Breast epithelium (tissue), 4 donors: Measurements from ENCODE around the gene ZNF3. TPM values are rescaled to one million over a fixed set of nuclear protein-coding genes. Genes with fewer than 3 reads are reported as not detected.

Experiments
- DNase-seq, 2 donors: peaks; one replicate each; pipeline ENCODE4 v3.0.0-alpha.2; 2019; ENCODE audit warnings: low spot score in 2 of 2
- H3K27ac ChIP-seq, 2 donors: fragments of 200-600 bp; sonication (generic) in 1 of 2; one replicate each; pipeline ENCODE4 v1.5.1; 2016 to 2019; ENCODE audit warnings: mild to moderate bottlenecking in 1 of 2
- H3K27me3 ChIP-seq, 2 donors: fragments of 200-600 bp; sonication (generic) in 1 of 2; one replicate each; pipeline versions ENCODE4 v1.5.1 to v1.6.0; 2017 to 2019; ENCODE audit warnings: control low read depth in 1 of 2, mild to moderate bottlenecking in 1 of 2
- H3K36me3 ChIP-seq: fragments of 200-600 bp; one replicate; pipeline ENCODE4 v1.5.1; 2019
- H3K4me1 ChIP-seq, 2 donors: fragments of 200-600 bp; sonication (generic); one replicate each; pipeline ENCODE4 v1.5.1; 2016 to 2019; ENCODE audit warnings: control low read depth in 1 of 2
- H3K4me3 ChIP-seq, 3 donors: fragments of 200-600 bp; sonication (generic); 1 replicate in 2 of 3; 2 replicates in 1 of 3; pipeline ENCODE4 v1.5.1; 2016 to 2019; ENCODE audit warnings: mild to moderate bottlenecking in 3 of 3, moderate library complexity in 2 of 3
- H3K9me3 ChIP-seq, 2 donors: fragments of 200-600 bp; sonication (generic) in 1 of 2; one replicate each; pipeline ENCODE4 v1.5.1; 2016 to 2019; ENCODE audit warnings: control low read depth in 1 of 2
- CTCF ChIP-seq, 3 donors: fragments of 450-650 bp; IDR thresholded peaks; one replicate each; pipeline ENCODE4 v1.5.1; 2016 to 2017; ENCODE audit warnings: antibody characterized with exemption in 3 of 3, mild to moderate bottlenecking in 3 of 3, moderate library complexity in 3 of 3
- POLR2A ChIP-seq: fragments of 450-650 bp; IDR thresholded peaks from one replicate; pipeline ENCODE4 v1.6.1; 2016; ENCODE audit warnings: antibody characterized with exemption, mild to moderate bottlenecking, moderate library complexity
- POLR2AphosphoS5 ChIP-seq, 3 donors: sonication (generic); formaldehyde crosslinking; IDR thresholded peaks; one replicate each; pipeline ENCODE4 v1.6.1; 2017; ENCODE audit warnings: antibody characterized with exemption in 3 of 3
- intact Hi-C: fragments of 100-400 bp; cut with DNase I; formaldehyde crosslinking; loops from one replicate; pipeline ENCODE4 v1.15.1; 2023; ENCODE audit warnings: low total_unique reads
- total RNA-seq, 3 donors: library from RNA; depleted of rRNA; stranded (reverse); fragments of >200 nt; gene quantifications; one replicate each; pipeline ENCODE4 v1.1.0, GENCODE V29; 2016

Gene ZNF3
- total RNA-seq, 3 donors from 2014 or later: 19.4 to 43.6 (median 31.5) TPM

GRCh38 chr7:100090527-100091410 is 9.2 kb upstream of the ZNF3 start:
- intact Hi-C loops: no loop called here

GRCh38 chr7:100089458-100090196 is 8.1 kb upstream of the ZNF3 start:
- Histone ChIP-seq H3K9me3 (no peaks in the 10 kb centered on the region), H3K4me3 (peak overlapping the region; percentile 57 to 87 (median 78)), H3K36me3 (peaks cover 9% of the 10 kb centered on the region), H3K27me3 (no peaks in the 10 kb centered on the region), H3K4me1 (peaks cover 0 to 3% of the 10 kb centered on the region in 2 donors), H3K27ac (peak overlapping the region; percentile 88 to 90)
- intact Hi-C loops: loop anchor here (10.0 kb wide), 2 partner anchors 55 to 75 kb away; partner anchors contain the start of genes LAMTOR4 and ZKSCAN1
- no peak for DNase-seq
- no peak for TF ChIP-seq POLR2AphosphoS5 (IDR thresholded peaks at IDR 0.05)
- TF ChIP-seq POLR2A: no peak
- no peak for TF ChIP-seq CTCF (IDR thresholded peaks at IDR 0.05)

More at GRCh38 chr7:100090527-100091410, 9.2 kb upstream of the ZNF3 start:
- Histone ChIP-seq H3K36me3 (peaks cover 9% of the 10 kb centered on the region), H3K4me1 (peaks cover 0 to 3% of the 10 kb centered on the region in 2 donors), H3K27me3 (no peaks in the 10 kb centered on the region), H3K9me3 (no peaks in the 10 kb centered on the region), H3K4me3 (no peak overlapping the region), H3K27ac (no peak overlapping the region)
- no peak for DNase-seq
- no peak for TF ChIP-seq POLR2AphosphoS5 (IDR thresholded peaks at IDR 0.05)
- TF ChIP-seq CTCF (IDR thresholded peaks at IDR 0.05): no peak
- TF ChIP-seq POLR2A: no peak

- Histone ChIP-seq H3K4me3 (peak within 1 kb of the TSS; percentile 57 to 87 (median 78)), H3K27ac (peak within 1 kb of the TSS; percentile 88 to 90), H3K36me3 (peaks cover 9% of the 10 kb centered on the region), H3K27me3 (no peaks in the 10 kb centered on the region), H3K4me1 (peaks cover 0 to 3% of the 10 kb centered on the region in 2 donors), H3K9me3 (no peaks in the 10 kb centered on the region)
- intact Hi-C loops: loop anchor here (10.0 kb wide), 2 partner anchors 56 to 74 kb away; partner anchors contain the start of genes LAMTOR4 and ZKSCAN1
- TF ChIP-seq POLR2A (peak; percentile 62), CTCF (IDR thresholded peaks at IDR 0.05) (no peak), POLR2AphosphoS5 (IDR thresholded peaks at IDR 0.05) (peak; percentile 91 to 92 (median 92))
- DNase-seq: peak; percentile 63 to 83
Measured at GRCh38 chr7:100088621-100089457, 7.3 kb upstream of the ZNF3 start, which contains the start of gene COPS6. COPS6 (plus strand) TSS chr7:100088969; CDS start chr7:100088991, 22 bp downstream.

- H3K27ac ChIP-seq: peak overlapping the region; percentile 88 to 90
- peaks cover 0 to 3% of the 10 kb centered on the region in 2 donors for H3K4me1 ChIP-seq
- no peaks in the 10 kb centered on the region for H3K9me3 ChIP-seq
- TF ChIP-seq POLR2A (no peak), POLR2AphosphoS5 (IDR thresholded peaks at IDR 0.05) (no peak), CTCF (IDR thresholded peaks at IDR 0.05) (no peak)
- H3K36me3 ChIP-seq: peaks cover 9% of the 10 kb centered on the region
- intact Hi-C loops: loop anchor here (10.0 kb wide), 2 partner anchors 57 to 73 kb away; partner anchors contain the start of genes LAMTOR4 and ZKSCAN1
- DNase-seq: no peak
- H3K27me3 ChIP-seq: no peaks in the 10 kb centered on the region
- H3K4me3 ChIP-seq: peak overlapping the region; percentile 57 to 87 (median 78)
Measured at GRCh38 chr7:100088095-100088620, 6.6 kb upstream of the ZNF3 start.
